ENCODE data around the gene ANKFN1.

GRCh38 chr17:56284482-56284881 lies 131.2 kb downstream of the ANKFN1 start:
- TF ChIP-seq CTCF (IDR thresholded peaks at IDR 0.05) (no peak), POLR2A (IDR thresholded peaks at IDR 0.05) (no peak)
